ENCODE measurements around the gene IFNAR1. TPM values are rescaled to one million over a fixed set of nuclear protein-coding genes. Genes with fewer than 3 reads are reported as not detected.
A peak's percentile ranks its signal among the peaks of the same experiment; 100 is the strongest.

Gene IFNAR1
- total and polyA plus RNA-seq, 9 of the 15 experiments (the other 6 are each of a cell fraction or from before 2014, with no cell fraction given): 8.6 to 31.8 (median 14.8) TPM

DNA sequence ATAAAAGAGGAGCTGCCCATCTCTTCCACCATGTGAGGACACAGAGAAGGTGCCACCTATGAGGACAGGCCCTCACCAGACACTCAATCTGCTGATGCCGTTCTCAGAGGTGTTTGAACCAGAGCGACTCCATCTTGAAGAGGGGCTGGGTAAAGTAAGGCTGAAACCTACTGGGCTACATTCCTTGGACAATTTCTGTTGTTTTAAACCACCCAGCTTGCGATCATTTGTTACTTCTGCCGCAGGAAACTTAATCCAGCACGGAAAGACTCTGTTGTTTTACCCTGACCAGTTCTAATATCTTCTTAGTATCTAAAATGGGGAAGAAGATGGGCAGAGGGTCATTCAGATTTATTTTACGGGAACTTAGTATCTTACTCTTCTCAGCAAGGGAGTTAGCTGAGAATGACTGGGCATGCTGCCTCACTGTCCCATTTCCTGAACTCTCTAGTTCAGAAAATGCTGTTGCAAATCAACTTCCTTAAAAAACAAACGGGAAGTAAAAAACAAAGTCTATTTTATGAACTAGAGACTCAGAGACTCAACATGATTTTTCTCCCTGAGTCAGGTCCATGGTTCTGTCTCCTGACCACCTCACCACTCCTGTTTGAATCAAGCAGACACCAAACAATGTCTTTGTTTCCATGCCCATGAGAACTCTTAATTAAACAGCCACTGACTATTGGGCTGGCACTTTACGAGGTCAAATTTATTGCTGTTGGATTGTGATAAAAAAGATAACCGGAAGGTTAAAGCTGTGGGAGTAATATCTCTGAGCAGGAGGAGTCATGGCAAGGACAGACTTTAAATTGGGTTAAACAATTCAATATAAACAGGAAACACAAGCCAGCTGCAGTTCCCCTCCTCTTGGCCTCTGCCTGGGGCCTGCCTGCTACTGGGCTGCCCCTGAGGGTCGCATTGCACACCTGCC lies 23.8 kb upstream of the IFNAR1 start (continued):
- TF ChIP-seq HNRNPH1 (optimal IDR thresholded peaks at IDR 0.05; ENCODE audit: low read depth, low read length): no peak
- TF ChIP-seq MAFF (IDR thresholded peaks at IDR 0.05; ENCODE audit: low read length): peak; percentile 30; the same call in 1 of the 2 replicates
- TF ChIP-seq MBD1 (CRISPR knock-in tag; IDR thresholded peaks at IDR 0.05): 0 out of 2 replicates have a peak, but pooled peaks have one; percentile 19
- TF ChIP-seq, protein P1, sequence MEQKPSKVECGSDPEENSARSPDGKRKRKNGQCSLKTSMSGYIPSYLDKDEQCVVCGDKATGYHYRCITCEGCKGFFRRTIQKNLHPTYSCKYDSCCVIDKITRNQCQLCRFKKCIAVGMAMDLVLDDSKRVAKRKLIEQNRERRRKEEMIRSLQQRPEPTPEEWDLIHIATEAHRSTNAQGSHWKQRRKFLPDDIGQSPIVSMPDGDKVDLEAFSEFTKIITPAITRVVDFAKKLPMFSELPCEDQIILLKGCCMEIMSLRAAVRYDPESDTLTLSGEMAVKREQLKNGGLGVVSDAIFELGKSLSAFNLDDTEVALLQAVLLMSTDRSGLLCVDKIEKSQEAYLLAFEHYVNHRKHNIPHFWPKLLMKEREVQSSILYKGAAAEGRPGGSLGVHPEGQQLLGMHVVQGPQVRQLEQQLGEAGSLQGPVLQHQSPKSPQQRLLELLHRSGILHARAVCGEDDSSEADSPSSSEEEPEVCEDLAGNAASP (IDR thresholded peaks at IDR 0.05): no peak
- TF ChIP-seq BACH1 (tag; IDR thresholded peaks at IDR 0.05): peak; percentile 91
- 0 out of 4 replicates have a peak, but pooled peaks of 1 of the 2 experiments have one; percentile 33 for TF ChIP-seq SRF (CRISPR knock-in tag; IDR thresholded peaks at IDR 0.05)
- peak; percentile 49; the same call in 1 of the 2 replicates for TF ChIP-seq NFE2L1 (tag; IDR thresholded peaks at IDR 0.05; ENCODE audit: borderline replicate concordance, low read depth)
- no peak for TF ChIP-seq JUNB (CRISPR knock-in tag; conservative IDR thresholded peaks at IDR 0.05)
- TF ChIP-seq SMARCA5 (IDR thresholded peaks at IDR 0.05): no peak
- TF ChIP-seq HMBOX1 (IDR thresholded peaks at IDR 0.05): peak; percentile 72
- TF ChIP-seq, protein P2, sequence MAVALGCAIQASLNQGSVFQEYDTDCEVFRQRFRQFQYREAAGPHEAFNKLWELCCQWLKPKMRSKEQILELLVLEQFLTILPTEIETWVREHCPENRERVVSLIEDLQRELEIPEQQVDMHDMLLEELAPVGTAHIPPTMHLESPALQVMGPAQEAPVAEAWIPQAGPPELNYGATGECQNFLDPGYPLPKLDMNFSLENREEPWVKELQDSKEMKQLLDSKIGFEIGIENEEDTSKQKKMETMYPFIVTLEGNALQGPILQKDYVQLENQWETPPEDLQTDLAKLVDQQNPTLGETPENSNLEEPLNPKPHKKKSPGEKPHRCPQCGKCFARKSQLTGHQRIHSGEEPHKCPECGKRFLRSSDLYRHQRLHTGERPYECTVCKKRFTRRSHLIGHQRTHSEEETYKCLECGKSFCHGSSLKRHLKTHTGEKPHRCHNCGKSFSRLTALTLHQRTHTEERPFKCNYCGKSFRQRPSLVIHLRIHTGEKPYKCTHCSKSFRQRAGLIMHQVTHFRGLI (CRISPR knock-in tag; IDR thresholded peaks at IDR 0.05): peak; percentile 94
- no peak for TF ChIP-seq WHSC1 (IDR thresholded peaks at IDR 0.05; ENCODE audit: low read length)
- peak; percentile 53 for TF ChIP-seq TCF3 (CRISPR knock-in tag; IDR thresholded peaks at IDR 0.05)
- no peak for TF ChIP-seq ZNF511 (CRISPR knock-in tag; IDR thresholded peaks at IDR 0.05)
- TF ChIP-seq, protein P3, sequence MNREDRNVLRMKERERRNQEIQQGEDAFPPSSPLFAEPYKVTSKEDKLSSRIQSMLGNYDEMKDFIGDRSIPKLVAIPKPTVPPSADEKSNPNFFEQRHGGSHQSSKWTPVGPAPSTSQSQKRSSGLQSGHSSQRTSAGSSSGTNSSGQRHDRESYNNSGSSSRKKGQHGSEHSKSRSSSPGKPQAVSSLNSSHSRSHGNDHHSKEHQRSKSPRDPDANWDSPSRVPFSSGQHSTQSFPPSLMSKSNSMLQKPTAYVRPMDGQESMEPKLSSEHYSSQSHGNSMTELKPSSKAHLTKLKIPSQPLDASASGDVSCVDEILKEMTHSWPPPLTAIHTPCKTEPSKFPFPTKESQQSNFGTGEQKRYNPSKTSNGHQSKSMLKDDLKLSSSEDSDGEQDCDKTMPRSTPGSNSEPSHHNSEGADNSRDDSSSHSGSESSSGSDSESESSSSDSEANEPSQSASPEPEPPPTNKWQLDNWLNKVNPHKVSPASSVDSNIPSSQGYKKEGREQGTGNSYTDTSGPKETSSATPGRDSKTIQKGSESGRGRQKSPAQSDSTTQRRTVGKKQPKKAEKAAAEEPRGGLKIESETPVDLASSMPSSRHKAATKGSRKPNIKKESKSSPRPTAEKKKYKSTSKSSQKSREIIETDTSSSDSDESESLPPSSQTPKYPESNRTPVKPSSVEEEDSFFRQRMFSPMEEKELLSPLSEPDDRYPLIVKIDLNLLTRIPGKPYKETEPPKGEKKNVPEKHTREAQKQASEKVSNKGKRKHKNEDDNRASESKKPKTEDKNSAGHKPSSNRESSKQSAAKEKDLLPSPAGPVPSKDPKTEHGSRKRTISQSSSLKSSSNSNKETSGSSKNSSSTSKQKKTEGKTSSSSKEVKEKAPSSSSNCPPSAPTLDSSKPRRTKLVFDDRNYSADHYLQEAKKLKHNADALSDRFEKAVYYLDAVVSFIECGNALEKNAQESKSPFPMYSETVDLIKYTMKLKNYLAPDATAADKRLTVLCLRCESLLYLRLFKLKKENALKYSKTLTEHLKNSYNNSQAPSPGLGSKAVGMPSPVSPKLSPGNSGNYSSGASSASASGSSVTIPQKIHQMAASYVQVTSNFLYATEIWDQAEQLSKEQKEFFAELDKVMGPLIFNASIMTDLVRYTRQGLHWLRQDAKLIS (CRISPR knock-in tag; IDR thresholded peaks at IDR 0.05): no peak
